Type B pancreatic cell (in vitro differentiated cells): ENCODE data around the gene SRXN1. TPM values are rescaled to one million over a fixed set of nuclear protein-coding genes. Genes with fewer than 3 reads are reported as not detected.

ENCODE experiments used
- DNase-seq: peaks from one replicate; pipeline ENCODE4 v3.0.0; 2021; ENCODE audit warnings: mixed read lengths; ENCODE audit not compliant: unreplicated experiment; ENCODE audit errors: extremely low spot score
- H3K27ac Mint-ChIP-seq: 2 replicates; pipeline ENCODE4 v1.8.0; 2021; ENCODE audit warnings: mild to moderate bottlenecking, mixed read lengths
- H3K27me3 Mint-ChIP-seq: 2 replicates; pipeline ENCODE4 v1.8.0; 2021; ENCODE audit warnings: mixed read lengths
- H3K36me3 Mint-ChIP-seq: 2 replicates; pipeline ENCODE4 v1.8.0; 2021; ENCODE audit warnings: mixed read lengths
- H3K4me1 Mint-ChIP-seq: one replicate; pipeline ENCODE4 v1.8.0; 2021; ENCODE audit warnings: mixed read lengths; ENCODE audit not compliant: unreplicated experiment
- H3K4me3 Mint-ChIP-seq: 2 replicates; pipeline ENCODE4 v1.8.0; 2021; ENCODE audit warnings: mild to moderate bottlenecking, mixed read lengths
- H3K9me3 Mint-ChIP-seq: 2 replicates; pipeline ENCODE4 v1.8.0; 2021; ENCODE audit warnings: mixed read lengths
- CTCF ChIP-seq: fragments of 200-600 bp; sonication (generic); conservative IDR thresholded peaks from 2 replicates; pipeline ENCODE4 v1.5.0; 2021; ENCODE audit warnings: antibody characterized with exemption, mild to moderate bottlenecking
- total RNA-seq: library from RNA; stranded (reverse); gene quantifications from 2 replicates; pipeline ENCODE4 v1.2.1, GENCODE V29; 2021; ENCODE audit warnings: low replicate concordance

SRXN1 gene
- total RNA-seq, 1 donor from 2014 or later = 16.3 TPM

GRCh38 chr20:668638-669037 lies 15.6 kb upstream of the SRXN1 start:
- H3K27me3 Mint-ChIP-seq = peaks cover 53% of the 10 kb centered on the region
- TF ChIP-seq CTCF = no peak
- H3K4me3 Mint-ChIP-seq = no peak overlapping the region
- DNase-seq = no peak
- no peaks in the 10 kb centered on the region for H3K36me3 Mint-ChIP-seq
- peaks cover 17% of the 10 kb centered on the region for H3K4me1 Mint-ChIP-seq
- no peaks in the 10 kb centered on the region for H3K9me3 Mint-ChIP-seq
- H3K27ac Mint-ChIP-seq = no peak overlapping the region

GRCh38 chr20:668050-668449 lies 15.1 kb upstream of the SRXN1 start:
- Mint-ChIP-seq H3K36me3 (no peaks in the 10 kb centered on the region), H3K27me3 (peaks cover 50% of the 10 kb centered on the region), H3K9me3 (no peaks in the 10 kb centered on the region), H3K27ac (no peak overlapping the region), H3K4me1 (peaks cover 17% of the 10 kb centered on the region), H3K4me3 (no peak overlapping the region)
- no peak for DNase-seq
- no peak for TF ChIP-seq CTCF

- Mint-ChIP-seq H3K27ac (no peak overlapping the region), H3K9me3 (no peaks in the 10 kb centered on the region), H3K4me1 (peaks cover 13% of the 10 kb centered on the region), H3K27me3 (peaks cover 50% of the 10 kb centered on the region), H3K36me3 (no peaks in the 10 kb centered on the region), H3K4me3 (no peak overlapping the region)
- TF ChIP-seq CTCF = peak; percentile 84
- no peak for DNase-seq
Observed at GRCh38 chr20:667351-668034, 14.5 kb upstream of the SRXN1 start.

GRCh38 chr20:666877-667276 lies 13.9 kb upstream of the SRXN1 start:
- no peak for TF ChIP-seq CTCF
- Mint-ChIP-seq H3K36me3 (no peaks in the 10 kb centered on the region), H3K9me3 (no peaks in the 10 kb centered on the region), H3K27me3 (peaks cover 44% of the 10 kb centered on the region), H3K4me3 (no peak overlapping the region), H3K4me1 (peaks cover 9% of the 10 kb centered on the region), H3K27ac (no peak overlapping the region)
- no peak for DNase-seq

GRCh38 chr20:665276-665675 lies 12.3 kb upstream of the SRXN1 start:
- peaks cover 43% of the 10 kb centered on the region for H3K27me3 Mint-ChIP-seq
- H3K36me3 Mint-ChIP-seq = no peaks in the 10 kb centered on the region
- H3K4me3 Mint-ChIP-seq = no peak overlapping the region
- TF ChIP-seq CTCF = no peak
- no peak overlapping the region for H3K27ac Mint-ChIP-seq
- no peaks in the 10 kb centered on the region for H3K9me3 Mint-ChIP-seq
- no peak for DNase-seq
- H3K4me1 Mint-ChIP-seq = peaks cover 12% of the 10 kb centered on the region
